Uterus (tissue), 4 donors: ENCODE data around the gene CSPG4. TPM values are rescaled to one million over a fixed set of nuclear protein-coding genes. Genes with fewer than 3 reads are reported as not detected.
A peak's percentile ranks its signal among the peaks of the same experiment; 100 is the strongest.

Source experiments
- DNase-seq, 2 donors: peaks; one replicate each; pipeline ENCODE4 v3.0.0-alpha.2; 2019 to 2020
- H3K27ac ChIP-seq, 2 donors: fragments of 200-600 bp; sonication (generic); 1 replicate in 1 of 2; 2 replicates in 1 of 2; pipeline ENCODE4 v1.5.1; 2016 to 2018
- H3K27me3 ChIP-seq, 2 donors: fragments of 200-600 bp; sonication (generic); one replicate each; pipeline ENCODE4 v1.5.1; 2018 to 2019; ENCODE audit warnings: control low read depth in 1 of 2
- H3K36me3 ChIP-seq, 2 donors: fragments of 200-600 bp; sonication (generic); one replicate each; pipeline ENCODE4 v1.5.1; 2019; ENCODE audit warnings: control low read depth in 1 of 2
- H3K4me1 ChIP-seq, 2 donors: fragments of 200-600 bp; sonication (generic); one replicate each; pipeline ENCODE4 v1.5.1; 2018 to 2019; ENCODE audit warnings: control low read depth in 1 of 2
- H3K4me3 ChIP-seq, 2 donors: fragments of 200-600 bp; sonication (generic); 1 replicate in 1 of 2; 2 replicates in 1 of 2; pipeline ENCODE4 v1.5.1; 2018 to 2019; ENCODE audit warnings: mild to moderate bottlenecking in 1 of 2
- H3K9me3 ChIP-seq, 2 donors: fragments of 200-600 bp; sonication (generic); one replicate each; pipeline ENCODE4 v1.5.1; 2019; ENCODE audit warnings: control low read depth in 1 of 2
- POLR2A ChIP-seq, 2 donors: fragments of 450-650 bp; IDR thresholded peaks; one replicate each; pipeline ENCODE4 v1.6.1; 2016; ENCODE audit warnings: antibody characterized with exemption in 2 of 2, mild to moderate bottlenecking in 1 of 2, moderate library complexity in 1 of 2
- intact Hi-C: fragments of 100-400 bp; cut with DNase I; formaldehyde crosslinking; loops from one replicate; pipeline ENCODE4 v1.15.1; 2023; ENCODE audit warnings: low total_unique reads
- total RNA-seq, 4 donors: library from RNA; depleted of rRNA in 3 of 4; stranded (reverse); fragments of >200 nt in 3 of 4; gene quantifications; one replicate each; pipeline versions ENCODE4 v1.1.0 to v1.2.4, GENCODE V29; 2014 to 2023
- TF ChIP-seq, protein P1 (sequence below), 4 experiments: fragments of 200-600 bp in 2 of 4; fragments of 450-650 bp in 2 of 4; sonication (generic) in 2 of 4; IDR thresholded peaks; one replicate each; pipeline ENCODE4 v1.5.1; 2016 to 2019; ENCODE audit warnings: antibody characterized with exemption in 4 of 4, mild to moderate bottlenecking in 2 of 4, moderate library complexity in 1 of 4
- donor health status: DM: yes; HTN: yes; CAD: no.

CSPG4 gene
- total RNA-seq, 4 donors from 2014 or later = 10.3 to 62.4 (median 46.7) TPM

DNA sequence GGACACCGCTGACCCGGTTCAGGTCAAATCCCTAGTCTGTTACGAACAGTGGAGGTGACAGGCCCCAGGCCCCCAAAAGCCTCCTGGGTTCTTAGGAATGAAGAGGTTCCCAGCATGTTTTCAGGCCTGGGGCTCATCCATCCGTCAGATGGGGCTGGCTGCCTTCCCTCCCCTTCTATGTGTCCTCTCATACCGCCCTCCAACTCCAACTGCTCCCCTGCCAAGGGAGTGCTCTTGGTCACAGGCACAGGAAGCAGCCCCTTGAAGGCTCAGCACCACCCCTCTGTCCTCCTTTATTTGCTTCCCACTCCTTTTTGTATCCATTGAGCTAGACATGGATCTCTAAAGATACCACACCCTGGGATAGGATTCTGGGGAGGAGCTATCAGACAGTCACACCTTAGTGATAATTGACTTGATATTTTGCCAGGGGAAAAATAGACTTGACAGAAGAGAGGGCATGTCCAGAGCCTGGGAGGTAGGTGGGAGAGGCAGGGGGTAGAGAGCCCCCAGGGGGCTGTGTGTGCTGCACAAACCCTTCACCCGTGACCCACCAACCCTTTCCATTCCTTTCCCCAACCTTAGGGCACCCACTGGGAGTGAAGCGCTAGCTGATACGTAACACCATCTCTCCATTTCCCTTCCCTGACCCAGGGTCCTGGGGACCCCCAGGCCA, 10.7 kb upstream of the CSPG4 start:
- H3K27ac ChIP-seq = peak overlapping the region in 1 of 2 donors; percentile 16
- H3K4me3 ChIP-seq = no peak overlapping the region
- DNase-seq = no peak
- H3K27me3 ChIP-seq = no peaks in the 10 kb centered on the region
- H3K4me1 ChIP-seq = peaks cover 0 to 12% of the 10 kb centered on the region in 2 donors
- TF ChIP-seq, protein P1, sequence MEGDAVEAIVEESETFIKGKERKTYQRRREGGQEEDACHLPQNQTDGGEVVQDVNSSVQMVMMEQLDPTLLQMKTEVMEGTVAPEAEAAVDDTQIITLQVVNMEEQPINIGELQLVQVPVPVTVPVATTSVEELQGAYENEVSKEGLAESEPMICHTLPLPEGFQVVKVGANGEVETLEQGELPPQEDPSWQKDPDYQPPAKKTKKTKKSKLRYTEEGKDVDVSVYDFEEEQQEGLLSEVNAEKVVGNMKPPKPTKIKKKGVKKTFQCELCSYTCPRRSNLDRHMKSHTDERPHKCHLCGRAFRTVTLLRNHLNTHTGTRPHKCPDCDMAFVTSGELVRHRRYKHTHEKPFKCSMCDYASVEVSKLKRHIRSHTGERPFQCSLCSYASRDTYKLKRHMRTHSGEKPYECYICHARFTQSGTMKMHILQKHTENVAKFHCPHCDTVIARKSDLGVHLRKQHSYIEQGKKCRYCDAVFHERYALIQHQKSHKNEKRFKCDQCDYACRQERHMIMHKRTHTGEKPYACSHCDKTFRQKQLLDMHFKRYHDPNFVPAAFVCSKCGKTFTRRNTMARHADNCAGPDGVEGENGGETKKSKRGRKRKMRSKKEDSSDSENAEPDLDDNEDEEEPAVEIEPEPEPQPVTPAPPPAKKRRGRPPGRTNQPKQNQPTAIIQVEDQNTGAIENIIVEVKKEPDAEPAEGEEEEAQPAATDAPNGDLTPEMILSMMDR (IDR thresholded peaks at IDR 0.05) = no peak
- no peak for TF ChIP-seq POLR2A (IDR thresholded peaks at IDR 0.05)
- no peaks in the 10 kb centered on the region for H3K36me3 ChIP-seq
- intact Hi-C loops = no loop called here
- no peaks in the 10 kb centered on the region for H3K9me3 ChIP-seq

DNA sequence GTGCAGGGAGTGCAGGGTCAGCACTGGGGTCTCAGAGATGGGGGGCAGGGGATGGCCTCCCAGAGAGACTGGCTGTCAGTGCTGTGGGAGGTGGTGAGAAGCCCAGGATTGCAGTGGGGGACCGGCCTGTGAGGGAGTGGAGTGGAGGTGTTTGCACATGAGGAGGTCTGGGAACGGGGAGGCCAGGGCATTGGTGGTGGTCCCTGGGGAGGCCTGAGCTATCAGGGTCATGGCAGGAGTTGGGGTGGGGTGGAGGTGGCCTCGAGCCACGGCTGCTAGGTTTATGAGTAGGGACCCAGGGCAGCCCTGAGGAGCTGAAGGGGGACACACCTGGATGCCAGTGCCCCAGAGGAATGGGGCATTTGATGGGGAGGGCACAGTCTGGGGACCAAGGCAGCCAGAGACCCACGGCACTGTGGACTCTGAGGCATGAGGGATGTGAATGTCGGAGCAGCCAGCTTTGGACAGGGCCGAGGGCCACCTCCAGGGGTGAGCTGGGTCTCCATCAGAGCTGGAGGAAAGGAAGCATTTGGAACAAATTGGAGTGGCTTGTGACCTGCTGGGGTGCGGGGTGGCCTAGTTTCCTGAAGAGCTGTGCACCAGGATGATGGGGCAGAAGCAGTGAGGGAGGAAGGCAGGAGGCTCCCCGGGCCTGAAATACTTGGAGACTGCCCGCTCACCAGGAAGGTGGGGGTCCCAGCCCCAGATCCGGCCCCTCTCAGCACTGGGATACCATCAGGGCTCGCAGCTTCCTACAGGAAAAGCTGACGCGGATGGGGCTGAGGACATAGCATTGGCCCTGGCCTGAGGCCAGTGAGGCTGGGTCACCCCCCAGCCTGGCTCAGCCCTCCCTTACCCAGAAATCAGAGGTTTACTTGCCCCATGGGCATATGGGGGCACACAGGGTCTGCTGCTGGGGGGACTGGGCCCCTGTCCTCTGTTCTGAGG, 9.5 kb upstream of the CSPG4 start:
- Histone ChIP-seq H3K4me1 (peaks cover 0 to 12% of the 10 kb centered on the region in 2 donors), H3K27ac (no peak overlapping the region)

DNA sequence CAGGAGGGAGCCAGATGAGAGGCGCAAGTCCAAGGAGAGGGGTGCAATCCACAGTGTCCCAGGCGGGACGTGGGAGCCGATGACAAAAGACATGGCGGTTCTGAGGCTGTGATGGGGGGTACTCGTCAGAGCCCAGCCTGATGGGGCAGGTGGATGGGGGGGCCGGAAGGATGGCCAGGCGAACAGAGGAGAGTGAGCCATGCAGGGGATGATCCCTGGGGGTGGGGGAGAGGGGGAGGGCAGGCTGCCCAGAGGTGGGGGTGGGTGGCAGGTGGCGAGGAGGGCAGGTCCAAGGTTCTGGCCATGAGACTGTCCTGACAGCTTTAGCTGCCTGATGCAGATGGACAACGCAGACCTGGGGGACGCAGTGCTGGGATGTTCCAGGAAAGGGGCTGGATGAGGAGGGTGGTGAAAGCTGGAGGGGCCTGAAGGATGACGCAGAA, 8.9 kb upstream of the CSPG4 start:
- Histone ChIP-seq H3K27ac (no peak overlapping the region), H3K36me3 (no peaks in the 10 kb centered on the region), H3K4me3 (no peak overlapping the region), H3K9me3 (no peaks in the 10 kb centered on the region), H3K27me3 (no peaks in the 10 kb centered on the region), H3K4me1 (peaks cover 0 to 12% of the 10 kb centered on the region in 2 donors)
- intact Hi-C loops = no loop called here
- TF ChIP-seq, protein P1 (IDR thresholded peaks at IDR 0.05) = no peak
- TF ChIP-seq POLR2A (IDR thresholded peaks at IDR 0.05) = no peak
- DNase-seq = peak in 1 of 2 donors; percentile 20

More for the DNA sequence above, 9.5 kb upstream of the CSPG4 start:
- peak in 1 of 2 donors; percentile 19 for DNase-seq
- Histone ChIP-seq H3K9me3 (no peaks in the 10 kb centered on the region), H3K36me3 (no peaks in the 10 kb centered on the region), H3K27me3 (no peaks in the 10 kb centered on the region), H3K4me3 (no peak overlapping the region)
- TF ChIP-seq, protein P1 (IDR thresholded peaks at IDR 0.05) = no peak
- TF ChIP-seq POLR2A (IDR thresholded peaks at IDR 0.05) = no peak
- intact Hi-C loops = no loop called here

DNA sequence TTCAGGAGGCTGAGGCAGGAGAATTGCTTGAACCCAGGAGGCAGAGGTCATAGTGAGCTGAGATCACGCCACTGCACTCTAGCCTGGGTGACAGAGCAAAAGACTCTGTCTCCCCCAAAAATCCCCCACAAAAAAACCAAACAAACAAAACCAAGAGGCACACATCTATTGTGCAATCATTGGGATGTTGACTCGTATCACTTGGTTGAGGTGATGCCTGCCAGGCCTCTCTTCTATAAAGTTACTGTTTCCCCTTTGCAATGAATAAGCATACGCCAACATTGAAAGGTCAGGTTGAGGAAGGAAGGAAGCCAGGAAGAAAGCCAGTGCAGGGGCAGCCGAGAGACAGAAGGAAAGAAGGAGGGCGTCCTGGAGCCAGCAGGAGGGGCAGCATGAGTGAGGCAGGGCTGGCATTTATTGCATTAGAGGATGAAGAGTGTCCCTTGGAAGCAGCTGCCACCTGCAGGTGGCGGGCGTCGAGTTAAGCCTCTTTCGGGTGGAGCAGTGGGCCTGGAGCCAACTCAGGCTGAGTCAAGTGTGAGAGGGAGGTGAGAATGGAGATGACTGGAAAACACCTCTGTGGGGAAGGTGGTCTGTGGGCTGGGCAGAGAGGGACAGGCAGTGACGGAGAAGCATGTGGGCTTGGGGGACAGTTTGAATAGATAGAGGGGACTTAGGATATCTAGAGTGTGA, 8.3 kb upstream of the CSPG4 start:
- no peaks in the 10 kb centered on the region for H3K9me3 ChIP-seq
- DNase-seq = peak in 1 of 2 donors; percentile 67
- peaks cover 0 to 12% of the 10 kb centered on the region in 2 donors for H3K4me1 ChIP-seq
- no peak overlapping the region for H3K4me3 ChIP-seq
- H3K27me3 ChIP-seq = no peaks in the 10 kb centered on the region
- intact Hi-C loops = no loop called here
- no peak overlapping the region for H3K27ac ChIP-seq
- H3K36me3 ChIP-seq = no peaks in the 10 kb centered on the region
- no peak for TF ChIP-seq POLR2A (IDR thresholded peaks at IDR 0.05)
- TF ChIP-seq, protein P1 (IDR thresholded peaks at IDR 0.05) = no peak
